Small intestine (tissue), 7 donors: ENCODE measurements around the gene DCLK1. TPM values are rescaled to one million over a fixed set of nuclear protein-coding genes. Genes with fewer than 3 reads are reported as not detected.

ENCODE experiments used
- DNase-seq, 2 donors: peaks; one replicate each; pipeline versions ENCODE4 v3.0.0 to v3.0.0-alpha.2; 2013
- FAIRE-seq: peaks from 2 replicates; lab custom pipeline; 2012; peaks lifted over from hg19 to GRCh38; lab: Jason Lieb, UNC
- H3K27ac ChIP-seq, 3 donors: one replicate each; pipeline ENCODE4 v1.5.1; 2013; ENCODE audit warnings: low read length in 2 of 3, mild to moderate bottlenecking in 2 of 3, control low read depth in 1 of 3, inconsistent platforms in 1 of 3, low read depth in 1 of 3, moderate library complexity in 1 of 3
- H3K27me3 ChIP-seq, 3 donors: one replicate each; pipeline ENCODE4 v1.6.1; 2013; ENCODE audit warnings: low read length in 3 of 3, inconsistent platforms in 1 of 3; ENCODE audit not compliant: control insufficient read depth in 3 of 3, insufficient read depth in 3 of 3
- H3K36me3 ChIP-seq, 3 donors: one replicate each; pipeline ENCODE4 v1.6.1; 2013; ENCODE audit warnings: low read length in 3 of 3, inconsistent platforms in 1 of 3, low read depth in 1 of 3, mild to moderate bottlenecking in 1 of 3, moderate library complexity in 1 of 3; ENCODE audit not compliant: control insufficient read depth in 3 of 3, insufficient read depth in 2 of 3
- H3K4me1 ChIP-seq, 3 donors: one replicate each; pipeline ENCODE4 v1.6.1; 2013; ENCODE audit warnings: low read length in 2 of 3, inconsistent platforms in 1 of 3, low read depth in 1 of 3, mild to moderate bottlenecking in 1 of 3, moderate library complexity in 1 of 3; ENCODE audit not compliant: control insufficient read depth in 3 of 3, insufficient read depth in 2 of 3
- H3K4me3 ChIP-seq, 3 donors: one replicate each; pipeline ENCODE4 v1.5.1; 2013; ENCODE audit warnings: low read length in 3 of 3, control low read depth in 1 of 3, inconsistent platforms in 1 of 3, low read depth in 1 of 3, mild to moderate bottlenecking in 1 of 3, moderate library complexity in 1 of 3
- H3K9me3 ChIP-seq, 2 donors: one replicate each; pipeline ENCODE4 v1.6.1; 2013; ENCODE audit warnings: low read depth in 1 of 2, low read length in 1 of 2; ENCODE audit not compliant: control insufficient read depth in 2 of 2, insufficient read depth in 1 of 2
- WGBS, 3 donors: extraction: QIAGEN DNeasy Blood & Tissue Kit; methylation state at CpG; one replicate each; pipeline ENCODE4 v1.1.7; 2013; 5-methylcytosine and 5-hydroxymethylcytosine counted together
- polyA plus RNA-seq, 4 donors: library from polyadenylated mRNA; stranded (reverse) in 3 of 4; unstranded in 1 of 4; fragments of 200-250 nt in 3 of 4; fragments of 120-200 nt in 1 of 4; gene quantifications; one replicate each; pipeline versions ENCODE4 v1.2.1 to v1.2.3, GENCODE V29; 2013
- donor health status: healthy with polysubstance abuse.
- donor health status: control.
- donor health status: control.
- donor health status: Bipolar disorder and iron deficiency.
- donor health status: healthy.

Gene DCLK1
- polyA plus RNA-seq, 4 donors = 0.54 to 4.9 (median 0.95) TPM; not detected in 1

DNA sequence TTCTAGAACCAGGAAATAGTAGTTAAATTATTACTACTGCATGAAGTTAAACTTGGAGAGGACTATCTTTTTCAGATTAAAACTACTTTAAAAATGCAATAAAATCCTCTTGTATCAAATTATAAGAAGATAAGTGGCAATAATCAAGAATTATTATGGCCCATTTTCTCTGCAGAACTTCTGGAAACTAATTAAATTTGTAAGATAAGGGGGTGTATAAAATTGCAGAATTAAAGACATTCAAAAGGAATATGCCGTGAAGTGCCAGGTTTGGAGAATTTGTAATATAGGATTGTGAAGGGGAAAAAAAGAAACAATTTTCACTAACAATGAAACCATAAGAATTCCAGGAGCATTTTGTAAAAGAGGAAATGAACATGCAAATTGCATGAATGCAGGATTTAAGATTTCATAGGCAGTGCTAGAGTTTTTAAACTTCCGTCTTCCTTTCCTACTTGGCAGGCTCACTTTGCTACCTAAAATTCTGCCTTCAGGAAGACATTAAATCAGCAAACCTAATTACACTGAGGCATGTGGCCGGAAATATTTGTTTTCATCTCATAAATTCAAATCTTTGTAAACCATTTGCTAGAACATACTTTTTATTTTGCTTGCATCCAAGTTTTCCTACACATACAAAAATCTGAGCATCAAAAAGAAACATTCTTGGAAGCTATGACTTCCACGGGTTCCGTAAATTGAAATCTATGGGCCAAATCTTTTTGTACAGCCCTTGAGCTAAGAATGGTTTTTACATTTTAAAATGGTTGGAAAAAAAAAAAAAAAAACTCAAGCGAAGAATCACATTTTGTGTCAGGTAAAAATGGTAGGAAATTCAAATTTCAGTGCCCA, 166.9 kb downstream of the DCLK1 start:
- H3K9me3 ChIP-seq = no peaks in the 10 kb centered on the region
- FAIRE-seq (no peak), DNase-seq (no peak)
- H3K4me1 ChIP-seq = no peaks in the 10 kb centered on the region
- H3K27ac ChIP-seq = no peak overlapping the region
- 74 to 87% (median 80%) methylated on average over 6 of the region's 6 CpGs for WGBS, 3 donors
- H3K4me3 ChIP-seq = no peak overlapping the region
- H3K36me3 ChIP-seq = no peaks in the 10 kb centered on the region
- no peaks in the 10 kb centered on the region for H3K27me3 ChIP-seq

DNA sequence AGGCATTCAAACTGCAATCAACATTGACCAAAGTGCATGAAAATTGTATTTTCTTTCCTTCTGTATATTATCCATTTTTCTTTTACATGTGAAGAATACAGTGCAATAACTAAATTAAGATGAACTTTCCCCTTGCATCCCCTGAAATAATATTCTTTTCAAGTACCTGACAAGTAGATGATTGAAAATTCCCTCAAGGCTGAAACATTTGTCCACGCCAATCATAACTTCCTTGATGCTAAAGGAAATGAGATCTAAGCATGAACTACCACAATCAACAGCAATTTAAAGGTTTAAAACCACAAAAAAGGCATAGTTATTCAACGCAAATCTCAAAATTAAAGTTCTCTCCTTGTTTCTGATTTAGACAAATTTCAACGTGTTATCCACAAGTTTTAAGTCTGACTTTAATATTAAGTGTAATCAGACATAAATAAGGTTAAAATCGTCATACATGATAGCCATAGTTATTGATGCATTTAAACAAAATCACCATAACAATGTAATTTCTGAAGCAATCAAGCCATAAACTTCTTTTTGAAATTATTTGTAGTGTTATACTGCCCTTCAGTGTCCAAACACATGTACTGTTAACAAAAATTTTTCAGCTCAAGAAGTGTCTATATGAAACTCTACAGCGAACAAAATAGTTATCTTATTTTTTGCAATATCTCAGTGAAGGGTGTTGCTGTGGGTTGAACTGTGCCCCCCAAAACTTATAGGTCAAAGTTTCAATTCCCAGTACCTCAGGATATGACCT, 169.5 kb downstream of the DCLK1 start:
- DNase-seq = no peak
- no peak overlapping the region for H3K27ac ChIP-seq
- 77 to 79% (median 78%) methylated on average over 5 of the region's 5 CpGs for WGBS, 3 donors
- no peak for FAIRE-seq
- H3K4me3 ChIP-seq = no peak overlapping the region
- H3K36me3 ChIP-seq = no peaks in the 10 kb centered on the region
- H3K4me1 ChIP-seq = no peaks in the 10 kb centered on the region
- H3K9me3 ChIP-seq = peaks cover 0 to 1% of the 10 kb centered on the region in 2 donors
- no peaks in the 10 kb centered on the region for H3K27me3 ChIP-seq

GRCh38 chr13:35961002-35961401, 170.2 kb downstream of the DCLK1 start:
- Histone ChIP-seq H3K4me1 (no peaks in the 10 kb centered on the region), H3K36me3 (no peaks in the 10 kb centered on the region), H3K27ac (no peak overlapping the region), H3K9me3 (peaks cover 0 to 1% of the 10 kb centered on the region in 2 donors), H3K4me3 (no peak overlapping the region), H3K27me3 (no peaks in the 10 kb centered on the region)
- DNase-seq (no peak), FAIRE-seq (no peak)

DNA sequence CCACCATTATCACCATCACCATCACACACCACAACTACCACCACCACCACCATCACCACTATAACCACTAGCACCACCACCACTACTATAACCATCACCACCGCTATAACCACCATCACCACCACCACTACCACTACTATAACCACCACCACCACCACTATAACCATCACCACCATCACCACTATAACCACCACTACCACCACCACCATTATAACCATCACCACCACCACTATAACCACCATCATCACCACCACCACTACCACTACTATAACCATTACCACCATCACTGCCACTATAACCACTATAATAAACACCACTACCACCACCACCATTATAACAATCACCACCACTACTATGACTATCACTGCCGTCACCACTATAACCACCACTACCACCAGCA, 173.2 kb downstream of the DCLK1 start:
- Histone ChIP-seq H3K27ac (no peak overlapping the region), H3K36me3 (no peaks in the 10 kb centered on the region), H3K27me3 (no peaks in the 10 kb centered on the region), H3K4me3 (no peak overlapping the region), H3K9me3 (peaks cover 0 to 1% of the 10 kb centered on the region in 2 donors), H3K4me1 (no peaks in the 10 kb centered on the region)
- DNase-seq (no peak), FAIRE-seq (peak; percentile 26)
- WGBS, 3 donors = 93 to 98% (median 96%) methylated on average over 2 of the region's 2 CpGs

DNA sequence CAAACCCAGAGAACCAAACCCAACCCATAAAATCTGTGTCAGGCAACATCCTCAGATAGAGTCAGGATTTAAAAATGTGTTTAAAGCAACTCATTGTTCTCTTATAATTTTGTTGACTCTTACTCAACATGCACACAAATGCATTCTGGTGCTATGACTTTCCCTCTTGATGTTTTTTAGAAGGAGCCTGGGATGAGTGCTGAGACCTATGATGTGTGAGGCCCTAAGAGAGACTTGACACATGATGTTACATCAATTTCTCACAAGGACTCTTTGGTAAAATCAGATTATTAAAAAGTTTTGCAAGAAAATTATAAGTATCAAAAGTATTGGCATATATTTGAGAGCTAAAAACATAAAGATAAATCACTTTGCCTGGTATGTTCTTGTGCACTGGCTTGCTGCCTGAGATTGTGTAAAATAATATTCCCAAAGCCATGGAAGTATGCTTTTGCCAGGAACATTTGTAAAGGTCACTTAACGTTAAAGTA, 173.9 kb downstream of the DCLK1 start:
- H3K27ac ChIP-seq = no peak overlapping the region
- H3K9me3 ChIP-seq = peaks cover 0 to 1% of the 10 kb centered on the region in 2 donors
- no peaks in the 10 kb centered on the region for H3K4me1 ChIP-seq
- H3K27me3 ChIP-seq = no peaks in the 10 kb centered on the region
- DNase-seq (no peak), FAIRE-seq (no peak)
- no peaks in the 10 kb centered on the region for H3K36me3 ChIP-seq
- WGBS, 3 donors = 62 to 68% (median 67%) methylated on average over 1 of the region's 1 CpG
- H3K4me3 ChIP-seq = no peak overlapping the region

DNA sequence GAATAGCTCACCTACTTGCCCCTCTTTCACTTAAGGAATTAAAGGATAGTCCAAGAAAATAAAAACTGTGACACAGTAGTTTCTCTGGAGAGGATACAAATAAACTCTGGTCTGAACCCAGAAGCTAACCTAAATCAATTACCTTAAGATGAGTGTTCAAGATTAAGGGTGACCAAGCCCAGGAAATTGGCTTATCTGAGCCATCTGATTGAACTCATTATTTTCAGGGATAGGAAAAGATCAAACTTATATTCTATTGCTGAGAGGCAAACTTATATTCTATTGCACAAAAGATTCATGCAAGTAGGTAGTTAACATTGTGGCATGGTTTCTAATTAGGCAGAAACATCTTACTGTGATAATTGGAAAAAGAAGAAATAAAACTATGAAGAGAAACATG, 175.1 kb downstream of the DCLK1 start:
- Histone ChIP-seq H3K27ac (no peak overlapping the region), H3K4me3 (no peak overlapping the region), H3K4me1 (no peaks in the 10 kb centered on the region), H3K9me3 (peaks cover 0 to 1% of the 10 kb centered on the region in 2 donors), H3K27me3 (no peaks in the 10 kb centered on the region), H3K36me3 (no peaks in the 10 kb centered on the region)
- no peak for FAIRE-seq
- DNase-seq = no peak

DNA sequence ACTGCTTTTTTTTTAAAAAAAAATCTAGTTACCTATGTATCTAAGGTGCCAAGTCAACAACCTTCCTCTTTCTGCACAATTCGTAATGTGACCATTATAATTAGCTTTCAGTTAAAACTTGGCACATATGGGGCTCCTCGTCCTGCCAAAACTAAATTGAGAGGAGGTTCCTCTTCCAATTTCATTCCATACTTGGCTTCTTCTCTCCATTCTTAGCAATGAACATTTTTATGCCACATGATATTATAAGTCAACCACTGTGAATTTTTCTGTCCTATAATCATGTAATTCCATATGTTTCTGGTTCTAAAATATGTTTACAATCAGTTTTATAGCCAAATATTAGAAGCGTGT, 177.0 kb downstream of the DCLK1 start:
- Histone ChIP-seq H3K4me1 (no peaks in the 10 kb centered on the region), H3K27me3 (no peaks in the 10 kb centered on the region), H3K4me3 (no peak overlapping the region), H3K36me3 (no peaks in the 10 kb centered on the region), H3K9me3 (peaks cover 0 to 1% of the 10 kb centered on the region in 2 donors), H3K27ac (no peak overlapping the region)
- FAIRE-seq = no peak
- no peak for DNase-seq
- 44 to 61% (median 61%) methylated on average over 3 of the region's 3 CpGs for WGBS, 3 donors

GRCh38 chr13:35953537-35954206, 177.5 kb downstream of the DCLK1 start:
- FAIRE-seq = no peak
- peak; percentile 8 to 55 for DNase-seq
- H3K9me3 ChIP-seq = peaks cover 0 to 1% of the 10 kb centered on the region in 2 donors
- H3K4me1 ChIP-seq = no peaks in the 10 kb centered on the region
- no peaks in the 10 kb centered on the region for H3K27me3 ChIP-seq
- no peaks in the 10 kb centered on the region for H3K36me3 ChIP-seq
- WGBS, 3 donors = 9 to 15% (median 13%) methylated on average over 12 of the region's 12 CpGs
- no peak overlapping the region for H3K27ac ChIP-seq
- H3K4me3 ChIP-seq = no peak overlapping the region
